NCI-H187 (cell line): ENCODE data around the gene DNAH10.

ENCODE experiments used
- DNase-seq, 2 experiments: peaks; one replicate each; lab custom pipeline; 2025; lab: John Stamatoyannopoulos, UW

Gene DNAH10

DNA sequence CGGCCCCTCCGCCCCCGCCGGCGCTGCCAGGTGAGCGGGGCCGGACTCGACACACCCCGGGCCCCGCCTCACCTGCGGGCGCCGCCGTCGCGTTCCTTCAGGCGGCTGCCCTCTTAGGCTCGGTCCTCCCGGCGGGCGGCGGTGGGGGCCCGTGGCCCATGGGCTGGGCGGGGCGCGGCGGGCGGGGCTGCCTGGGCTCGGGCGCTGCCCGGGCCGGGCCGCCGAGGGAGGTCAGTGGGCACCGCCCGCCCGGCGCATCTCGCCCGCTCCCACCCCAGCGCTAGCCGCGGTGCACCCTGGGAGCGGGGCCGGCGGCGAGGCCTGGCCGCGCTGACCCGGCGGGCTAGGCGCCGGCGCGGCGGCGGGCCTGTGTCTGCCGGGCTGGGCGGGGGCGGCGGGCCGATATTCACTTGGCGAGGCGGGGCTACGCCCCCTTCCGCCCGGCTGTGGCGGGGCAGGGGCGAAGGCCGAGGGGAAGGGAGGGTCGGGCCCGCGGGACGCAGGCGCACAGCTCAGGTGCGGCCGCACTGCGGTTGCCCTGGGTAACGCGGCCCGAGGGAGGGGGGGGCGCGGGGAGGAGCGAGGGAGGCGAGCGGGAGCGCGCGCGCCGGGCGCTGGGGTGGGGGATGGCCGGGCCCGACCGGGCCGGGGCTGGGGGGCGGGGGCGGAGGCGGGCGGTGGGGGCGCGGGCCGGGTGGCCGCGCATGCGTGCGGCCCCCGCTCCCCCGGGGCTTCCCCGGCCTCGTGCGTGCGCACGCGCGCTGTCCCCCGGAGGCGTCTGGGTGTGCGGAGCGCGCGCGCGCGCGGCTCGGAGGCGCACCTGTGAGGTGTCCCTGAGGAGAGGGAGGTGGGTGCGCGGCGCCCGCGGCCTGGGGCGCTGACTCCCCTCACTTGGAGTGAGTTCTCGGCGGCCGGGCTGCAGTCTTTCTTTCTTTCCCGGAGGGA lies 210.6 kb downstream of the DNAH10 start, which contains the start of the genes CCDC92 and ZNF664:
TSS of gene CCDC92 (minus strand) at position 375 of the 945 bp plus-strand sequence. CDS start 28,526 bp downstream, outside the sequence.
TSS of gene ZNF664 (plus strand) at position 759 of the 945 bp plus-strand sequence. CDS start 38,930 bp downstream, outside the sequence.
- DNase-seq: peak; percentile 94 to 99

DNA sequence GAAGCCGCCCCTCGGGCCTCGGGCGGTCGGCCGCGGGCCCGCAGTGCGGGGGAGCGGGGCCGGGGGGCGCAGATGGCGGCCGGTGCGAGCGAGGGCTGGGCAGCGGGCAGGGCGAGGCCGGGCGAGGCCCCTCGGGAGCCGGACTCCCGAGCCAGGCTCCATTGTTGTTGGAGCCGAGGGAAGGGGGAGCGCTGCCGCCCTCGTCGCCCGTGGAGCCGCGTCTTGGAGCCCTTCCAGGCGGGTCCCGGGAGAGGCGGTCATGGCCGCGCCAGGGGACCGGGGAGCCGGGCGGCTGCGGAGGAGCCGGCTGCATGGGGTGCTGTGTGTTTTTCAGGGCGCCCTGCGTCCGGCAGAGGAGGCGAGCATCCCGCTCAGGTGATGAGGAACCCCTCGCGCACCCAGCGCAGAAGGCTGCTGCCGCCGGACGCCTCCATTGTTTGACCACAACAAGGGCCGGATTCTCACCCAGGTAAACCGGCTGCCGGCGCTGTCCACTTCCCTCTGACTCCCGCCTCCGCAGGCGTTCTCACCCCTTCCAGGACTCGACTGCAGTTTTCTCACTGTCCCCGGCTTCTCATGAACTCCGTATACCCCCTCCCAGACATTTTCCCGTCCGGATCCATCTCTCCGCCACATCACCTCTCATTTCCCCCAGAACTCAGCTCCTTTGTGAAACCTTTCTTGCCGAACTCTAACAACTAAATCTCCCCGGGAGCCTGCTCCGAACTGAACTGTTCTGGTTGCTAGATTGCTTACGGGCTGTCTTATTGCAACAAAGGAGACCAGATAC lies 211.6 kb downstream of the DNAH10 start:
- peak in 1 of 2 experiments; percentile 17 for DNase-seq

GRCh38 chr12:123976227-123976826 lies 214.2 kb downstream of the DNAH10 start:
- no peak for DNase-seq

DNA sequence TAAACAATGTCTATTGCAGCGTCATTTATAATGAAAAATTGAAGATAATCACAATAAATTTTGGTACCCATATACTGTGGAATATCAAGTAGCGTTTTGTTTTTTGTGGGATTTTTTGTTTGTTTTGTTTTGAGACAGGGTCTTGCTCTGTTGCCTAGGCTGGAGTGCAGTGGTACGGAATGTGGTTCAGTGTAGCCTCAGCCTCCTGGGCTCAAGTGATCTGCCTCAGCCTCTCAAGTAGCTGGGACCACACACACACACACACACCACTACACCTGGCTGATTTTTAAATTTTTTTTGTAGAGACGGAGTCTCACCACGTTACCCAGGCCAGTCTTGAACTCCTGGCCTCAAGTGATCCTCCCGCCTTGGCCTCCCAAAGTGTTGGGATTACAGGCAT lies 217.5 kb downstream of the DNAH10 start:
- no peak for DNase-seq

DNA sequence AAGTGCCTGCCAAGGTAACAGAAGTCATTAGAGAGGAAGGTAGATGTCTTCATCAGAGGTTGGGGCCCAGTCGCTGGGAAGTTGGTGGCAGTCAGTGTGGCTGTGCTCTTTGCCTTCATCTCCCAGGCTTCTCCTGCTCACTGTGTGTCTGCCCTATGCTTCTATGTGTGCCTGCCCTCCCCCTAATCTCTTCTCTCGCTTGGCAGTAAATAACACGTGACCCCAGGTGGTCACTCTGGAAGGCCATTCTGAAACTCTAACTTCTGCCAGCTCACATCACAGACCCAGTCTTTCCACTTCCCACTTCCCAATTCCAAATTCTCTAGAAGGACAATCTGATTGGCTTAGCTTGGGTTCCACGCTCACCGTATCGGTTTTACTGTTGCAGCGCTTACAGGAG lies 220.2 kb downstream of the DNAH10 start:
- no peak for DNase-seq

DNA sequence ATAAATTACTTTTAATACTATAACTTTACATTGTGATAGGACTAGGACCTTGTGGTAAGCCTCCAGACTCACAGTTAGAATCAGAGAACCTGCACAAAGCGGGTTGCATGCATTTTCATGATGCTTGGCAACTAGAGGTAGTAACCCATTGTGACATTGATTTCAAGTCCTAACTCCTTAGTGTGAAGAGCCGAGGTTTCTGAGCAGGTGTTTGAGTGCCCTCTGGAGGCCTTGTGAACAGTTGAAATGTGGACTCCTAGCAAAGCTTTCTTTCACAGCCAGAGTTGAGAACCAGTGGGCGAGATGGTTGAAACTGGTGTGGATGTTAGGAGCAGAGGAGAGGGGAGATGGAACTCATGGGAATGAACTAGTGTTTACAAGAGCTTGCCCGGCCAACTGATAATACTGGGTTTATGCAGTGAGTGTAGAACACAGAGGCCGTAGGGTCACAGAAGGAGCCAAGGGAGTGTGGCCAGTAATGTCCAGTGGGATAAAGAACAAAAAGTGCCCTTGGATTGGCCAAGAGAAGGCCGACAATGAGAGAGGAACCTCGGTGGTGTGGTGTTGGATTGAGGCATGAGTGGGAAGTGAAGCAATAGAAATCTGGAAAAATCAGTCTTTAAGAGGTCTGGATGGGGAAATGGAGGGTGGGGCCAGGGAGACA lies 221.9 kb downstream of the DNAH10 start:
- DNase-seq: no peak

DNA sequence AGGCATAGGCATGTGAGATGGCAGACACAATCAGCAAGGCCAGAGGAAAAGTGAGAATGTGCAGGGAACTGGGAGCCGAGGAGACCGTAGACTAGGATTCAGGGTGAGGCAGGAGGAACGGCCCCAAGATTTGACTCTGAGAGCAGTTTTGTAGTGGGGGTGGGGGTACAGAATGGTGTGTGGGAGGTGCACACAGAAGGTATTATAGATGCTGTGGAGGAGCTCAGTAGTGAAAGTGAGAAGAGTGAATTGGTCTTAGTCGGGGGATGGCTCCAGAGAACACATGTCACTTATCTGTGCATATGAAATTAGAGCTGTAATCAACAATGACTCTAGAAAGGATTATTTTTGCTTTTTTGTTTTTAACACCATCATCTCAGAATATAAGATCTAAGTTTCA lies 222.8 kb downstream of the DNAH10 start:
- no peak for DNase-seq
